NCI-H2029 (cell line): ENCODE data around the gene CYSLTR2.
"Not testable (repeated sequence)": the region's sequence is repeated elsewhere in the genome, so short reads cannot be mapped to it uniquely, and the experiment has no call there.

Experiments used
- DNase-seq: peaks from one replicate; lab custom pipeline; 2025; lab: John Stamatoyannopoulos, UW

Gene CYSLTR2

GRCh38 chr13:48695776-48696175, 42.0 kb downstream of the CYSLTR2 start:
- no peak for DNase-seq

- not testable (repeated sequence) for DNase-seq
Measured at GRCh38 chr13:48696676-48697075, 42.9 kb downstream of the CYSLTR2 start.

- DNase-seq, result no peak
Measured at GRCh38 chr13:48707405-48707804, 53.7 kb downstream of the CYSLTR2 start.

GRCh38 chr13:48708764-48709163, 55.0 kb downstream of the CYSLTR2 start:
- DNase-seq, result no peak

- no peak for DNase-seq
Measured at GRCh38 chr13:48709213-48709612, 55.5 kb downstream of the CYSLTR2 start.

- no peak for DNase-seq
Measured at GRCh38 chr13:48710160-48710559, 56.4 kb downstream of the CYSLTR2 start.

- DNase-seq, result no peak
Measured at GRCh38 chr13:48712141-48712540, 58.4 kb downstream of the CYSLTR2 start.

- DNase-seq, result no peak
Measured at GRCh38 chr13:48715977-48716376, 62.2 kb downstream of the CYSLTR2 start.

- DNase-seq, result no peak
Measured at GRCh38 chr13:48720621-48721020, 66.9 kb downstream of the CYSLTR2 start.

GRCh38 chr13:48723168-48723567, 69.4 kb downstream of the CYSLTR2 start:
- DNase-seq, result no peak

- no peak for DNase-seq
Measured at GRCh38 chr13:48725271-48725670, 71.5 kb downstream of the CYSLTR2 start.

GRCh38 chr13:48726711-48727110, 73.0 kb downstream of the CYSLTR2 start:
- no peak for DNase-seq

GRCh38 chr13:48727241-48728011, 73.7 kb downstream of the CYSLTR2 start:
- DNase-seq, result no peak

GRCh38 chr13:48728226-48728625, 74.5 kb downstream of the CYSLTR2 start:
- no peak for DNase-seq

- DNase-seq, result no peak
Measured at GRCh38 chr13:48728876-48729275, 75.1 kb downstream of the CYSLTR2 start.

- no peak for DNase-seq
Measured at GRCh38 chr13:48729856-48730255, 76.1 kb downstream of the CYSLTR2 start.

- DNase-seq, result no peak
Measured at GRCh38 chr13:48731001-48731658, 77.4 kb downstream of the CYSLTR2 start.

GRCh38 chr13:48731957-48732569, 78.3 kb downstream of the CYSLTR2 start:
- no peak for DNase-seq

GRCh38 chr13:48733739-48734335, 80.1 kb downstream of the CYSLTR2 start:
- no peak for DNase-seq

- no peak for DNase-seq
Measured at GRCh38 chr13:48735571-48735970, 81.8 kb downstream of the CYSLTR2 start.

GRCh38 chr13:48737689-48738088, 84.0 kb downstream of the CYSLTR2 start:
- no peak for DNase-seq

- DNase-seq, result no peak
Measured at GRCh38 chr13:48738311-48738710, 84.6 kb downstream of the CYSLTR2 start.
